PFSK-1 (cell line): ENCODE data around the gene DRAXIN.

ENCODE experiments used
- FOXP2 ChIP-seq: optimal IDR thresholded peaks from 2 replicates; pipeline ENCODE3; 2011; ENCODE audit warnings: borderline replicate concordance, control low read depth, inconsistent platforms; ENCODE audit not compliant: insufficient read depth; ENCODE audit errors: extremely low read length, extremely low read depth
- POLR2AphosphoS5 ChIP-seq: IDR thresholded peaks from 2 replicates; pipeline ENCODE4 v1.6.1; 2012; ENCODE audit warnings: low read depth, mild to moderate bottlenecking, control low read depth, low read length, moderate library complexity
- SIN3A ChIP-seq: IDR thresholded peaks from 2 replicates; pipeline ENCODE4 v1.6.1; 2012; ENCODE audit warnings: mild to moderate bottlenecking, low read length, moderate library complexity, borderline replicate concordance; ENCODE audit not compliant: insufficient read depth
- TAF1 ChIP-seq: IDR thresholded peaks from 2 replicates; pipeline ENCODE4 v1.6.1; 2012; ENCODE audit warnings: low read length, control low read depth, borderline replicate concordance; ENCODE audit not compliant: insufficient read depth
- TF ChIP-seq, protein P1 (sequence below), 2 experiments: IDR thresholded peaks; 2 replicates each; pipeline versions ENCODE4 v1.6.1 to v1.8.0; 2011 to 2012; ENCODE audit warnings: low read depth in 2 of 2, low read length in 2 of 2, control low read depth in 1 of 2, inconsistent platforms in 1 of 2, mild to moderate bottlenecking in 1 of 2, moderate library complexity in 1 of 2; ENCODE audit not compliant: insufficient read depth in 1 of 2

The DRAXIN gene

DNA sequence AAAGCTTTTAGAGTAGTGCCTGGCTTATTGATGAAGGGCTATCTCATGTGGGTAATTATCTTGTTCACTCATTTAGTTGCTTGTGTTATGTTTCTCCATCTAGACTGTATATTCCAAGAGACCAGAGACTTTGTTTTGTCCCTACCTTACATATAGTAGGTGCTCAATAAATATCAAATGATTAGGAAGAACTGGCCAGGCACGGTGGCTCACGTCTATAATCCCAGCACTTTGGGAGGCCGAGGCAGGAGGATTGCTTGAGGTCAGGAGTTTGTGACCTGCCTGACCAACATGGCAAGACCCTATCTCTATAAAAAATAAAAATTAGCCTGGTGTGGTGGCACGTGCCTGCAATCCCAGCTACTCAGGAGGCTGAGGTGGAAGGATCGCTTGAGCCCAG, 46.2 kb upstream of the DRAXIN start:
- TF ChIP-seq, protein P1, sequence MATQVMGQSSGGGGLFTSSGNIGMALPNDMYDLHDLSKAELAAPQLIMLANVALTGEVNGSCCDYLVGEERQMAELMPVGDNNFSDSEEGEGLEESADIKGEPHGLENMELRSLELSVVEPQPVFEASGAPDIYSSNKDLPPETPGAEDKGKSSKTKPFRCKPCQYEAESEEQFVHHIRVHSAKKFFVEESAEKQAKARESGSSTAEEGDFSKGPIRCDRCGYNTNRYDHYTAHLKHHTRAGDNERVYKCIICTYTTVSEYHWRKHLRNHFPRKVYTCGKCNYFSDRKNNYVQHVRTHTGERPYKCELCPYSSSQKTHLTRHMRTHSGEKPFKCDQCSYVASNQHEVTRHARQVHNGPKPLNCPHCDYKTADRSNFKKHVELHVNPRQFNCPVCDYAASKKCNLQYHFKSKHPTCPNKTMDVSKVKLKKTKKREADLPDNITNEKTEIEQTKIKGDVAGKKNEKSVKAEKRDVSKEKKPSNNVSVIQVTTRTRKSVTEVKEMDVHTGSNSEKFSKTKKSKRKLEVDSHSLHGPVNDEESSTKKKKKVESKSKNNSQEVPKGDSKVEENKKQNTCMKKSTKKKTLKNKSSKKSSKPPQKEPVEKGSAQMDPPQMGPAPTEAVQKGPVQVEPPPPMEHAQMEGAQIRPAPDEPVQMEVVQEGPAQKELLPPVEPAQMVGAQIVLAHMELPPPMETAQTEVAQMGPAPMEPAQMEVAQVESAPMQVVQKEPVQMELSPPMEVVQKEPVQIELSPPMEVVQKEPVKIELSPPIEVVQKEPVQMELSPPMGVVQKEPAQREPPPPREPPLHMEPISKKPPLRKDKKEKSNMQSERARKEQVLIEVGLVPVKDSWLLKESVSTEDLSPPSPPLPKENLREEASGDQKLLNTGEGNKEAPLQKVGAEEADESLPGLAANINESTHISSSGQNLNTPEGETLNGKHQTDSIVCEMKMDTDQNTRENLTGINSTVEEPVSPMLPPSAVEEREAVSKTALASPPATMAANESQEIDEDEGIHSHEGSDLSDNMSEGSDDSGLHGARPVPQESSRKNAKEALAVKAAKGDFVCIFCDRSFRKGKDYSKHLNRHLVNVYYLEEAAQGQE (IDR thresholded peaks at IDR 0.05; ENCODE audit: insufficient read depth in 1 of 2, low read depth in 2 of 2, low read length in 2 of 2), result no peak
- TF ChIP-seq FOXP2 (no peak), POLR2AphosphoS5 (no peak), SIN3A (no peak), TAF1 (no peak)

DNA sequence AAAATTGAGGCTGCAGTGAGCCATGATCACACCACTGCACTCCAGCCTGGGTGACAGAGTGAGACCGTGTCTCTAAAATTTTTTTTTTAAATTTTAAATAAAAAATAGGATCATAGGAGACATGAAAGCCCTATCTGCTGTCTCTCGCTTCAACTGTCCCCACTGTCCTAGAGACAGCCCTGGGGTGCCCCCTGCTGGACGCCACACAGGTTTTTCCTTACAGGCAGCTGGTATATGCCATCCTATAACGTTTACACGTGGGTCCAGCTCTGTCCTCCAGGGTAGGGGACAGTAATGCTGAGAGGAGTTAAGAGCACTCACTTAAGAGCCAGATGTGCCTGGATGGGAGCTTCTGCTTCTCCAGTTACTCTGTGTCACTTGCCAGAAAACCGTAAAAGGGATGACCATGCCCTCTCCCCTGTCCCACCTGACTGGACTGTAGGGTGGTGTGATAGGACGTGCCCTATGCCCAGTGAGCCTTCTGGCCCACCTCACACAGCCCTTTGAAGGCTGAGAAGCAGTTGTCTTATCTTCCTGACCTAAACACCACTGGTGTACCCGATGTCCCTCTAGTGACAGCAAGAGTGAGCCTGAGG, 45.7 kb upstream of the DRAXIN start:
- TF ChIP-seq TAF1 (no peak), SIN3A (no peak), FOXP2 (no peak), POLR2AphosphoS5 (no peak)
- TF ChIP-seq, protein P1 (IDR thresholded peaks at IDR 0.05; ENCODE audit: insufficient read depth in 1 of 2, low read depth in 2 of 2, low read length in 2 of 2), result no peak

DNA sequence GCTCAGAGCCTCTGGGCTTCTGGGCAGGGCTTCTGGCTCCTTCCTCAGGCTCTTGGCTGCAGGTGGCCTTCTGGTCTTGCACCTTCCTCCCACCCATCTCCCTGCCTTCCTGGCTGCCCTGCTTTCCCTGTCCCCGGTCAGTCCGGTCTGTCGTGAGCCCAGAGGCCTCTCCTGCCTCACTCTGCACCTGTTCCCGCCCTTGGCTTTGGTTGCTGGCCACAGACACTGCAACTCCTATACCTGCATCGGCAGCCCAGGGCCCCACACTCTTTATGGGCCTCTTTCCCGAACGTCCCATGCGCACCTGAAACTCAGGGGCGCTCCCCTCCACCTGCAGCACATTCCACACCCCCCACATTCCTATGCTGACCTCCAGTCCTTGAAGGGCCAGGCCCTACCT, 45.2 kb upstream of the DRAXIN start:
- TF ChIP-seq SIN3A (no peak), POLR2AphosphoS5 (no peak)

DNA sequence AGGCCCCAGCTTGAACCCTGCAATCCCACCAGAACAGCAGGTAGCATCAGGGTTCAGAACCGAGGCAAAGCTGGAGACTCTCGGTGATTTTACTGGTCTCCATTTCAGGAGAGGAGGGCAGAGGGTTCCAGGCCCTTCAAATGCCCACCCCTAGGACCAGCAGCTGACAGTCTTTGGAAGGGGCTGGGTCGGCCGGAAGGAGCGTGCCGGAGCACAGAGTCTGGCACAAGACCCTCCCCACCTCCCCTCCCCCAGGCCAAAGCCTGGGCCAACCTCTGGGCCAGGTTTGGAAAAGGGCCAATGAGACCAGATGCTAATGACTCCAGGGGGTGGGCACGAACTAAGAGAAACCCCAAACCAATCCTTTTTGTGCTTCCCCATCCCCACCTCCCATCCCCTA, 44.2 kb upstream of the DRAXIN start:
- TF ChIP-seq, protein P1 (IDR thresholded peaks at IDR 0.05; ENCODE audit: insufficient read depth in 1 of 2, low read depth in 2 of 2, low read length in 2 of 2), result no peak
- TF ChIP-seq FOXP2 (no peak), SIN3A (no peak), POLR2AphosphoS5 (no peak), TAF1 (no peak)

DNA sequence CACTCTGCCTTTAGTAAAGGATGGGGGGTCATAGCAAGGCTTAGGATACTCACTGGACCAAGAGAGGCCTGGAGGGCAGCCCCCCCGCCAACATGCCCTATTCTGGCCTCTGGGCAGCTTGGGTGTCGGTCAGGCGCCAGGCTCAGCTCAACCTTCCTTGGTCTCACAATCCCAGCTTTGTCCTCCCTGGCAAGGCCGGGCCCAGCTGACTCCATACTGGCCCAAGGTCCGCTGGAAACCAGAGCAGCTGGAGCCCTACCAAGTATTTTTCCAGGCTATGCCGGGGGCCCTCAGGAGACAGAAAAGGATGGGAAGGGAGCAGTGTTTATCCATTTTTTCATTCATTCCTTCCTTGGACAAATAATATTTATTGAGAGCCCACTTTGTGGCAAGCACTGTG, 43.5 kb upstream of the DRAXIN start:
- TF ChIP-seq SIN3A, result no peak
- no peak for TF ChIP-seq POLR2AphosphoS5
- no peak for TF ChIP-seq FOXP2
- TF ChIP-seq TAF1, result no peak
- TF ChIP-seq, protein P1 (IDR thresholded peaks at IDR 0.05; ENCODE audit: insufficient read depth in 1 of 2, low read depth in 2 of 2, low read length in 2 of 2), result no peak
